Measurements from ENCODE around the gene AGBL1.

AGBL1 gene

GRCh38 chr15:86706813-86707212 is 627.1 kb downstream of the AGBL1 start:
- DNase-seq (ENCODE audit: low read depth) = no peak
- TF ChIP-seq CTCF (IDR thresholded peaks at IDR 0.05; ENCODE audit: low read depth, low read length, missing control alignments) = no peak
- H3K4me3 ChIP-seq (ENCODE audit: low read depth, low read length) = no peak overlapping the region

GRCh38 chr15:86711476-86711875 is 631.8 kb downstream of the AGBL1 start:
- TF ChIP-seq CTCF (IDR thresholded peaks at IDR 0.05; ENCODE audit: low read depth, low read length, missing control alignments) = no peak
- H3K4me3 ChIP-seq (ENCODE audit: low read depth, low read length) = no peak overlapping the region
- DNase-seq (ENCODE audit: low read depth) = no peak

- no peak overlapping the region for H3K4me3 ChIP-seq (ENCODE audit: low read depth, low read length)
- DNase-seq (ENCODE audit: low read depth) = no peak
- TF ChIP-seq CTCF (IDR thresholded peaks at IDR 0.05; ENCODE audit: low read depth, low read length, missing control alignments) = no peak
Observed at GRCh38 chr15:86714241-86714640, 634.6 kb downstream of the AGBL1 start.

- DNase-seq (ENCODE audit: low read depth) = no peak
- TF ChIP-seq CTCF (IDR thresholded peaks at IDR 0.05; ENCODE audit: low read depth, low read length, missing control alignments) = no peak
- H3K4me3 ChIP-seq (ENCODE audit: low read depth, low read length) = no peak overlapping the region
Observed at GRCh38 chr15:86725628-86726027, 646.0 kb downstream of the AGBL1 start.

GRCh38 chr15:86735247-86736040 is 655.8 kb downstream of the AGBL1 start:
- DNase-seq (ENCODE audit: low read depth) = no peak
- no peak overlapping the region for H3K4me3 ChIP-seq (ENCODE audit: low read depth, low read length)
- no peak for TF ChIP-seq CTCF (IDR thresholded peaks at IDR 0.05; ENCODE audit: low read depth, low read length, missing control alignments)

- no peak overlapping the region for H3K4me3 ChIP-seq (ENCODE audit: low read depth, low read length)
- no peak for TF ChIP-seq CTCF (IDR thresholded peaks at IDR 0.05; ENCODE audit: low read depth, low read length, missing control alignments)
- no peak for DNase-seq (ENCODE audit: low read depth)
Observed at GRCh38 chr15:86741917-86742316, 662.2 kb downstream of the AGBL1 start.

All from GM12864 (cell line).